ENCODE data around the gene PCNT. TPM values are rescaled to one million over a fixed set of nuclear protein-coding genes. Genes with fewer than 3 reads are reported as not detected.
A peak's percentile ranks its signal among the peaks of the same experiment; 100 is the strongest.

Gene PCNT
- total RNA-seq, 4 donors from 2014 or later = 200 to 431 (median 290) TPM

- Histone ChIP-seq H3K27me3 (no peaks in the 10 kb centered on the region), H3K4me3 (peak overlapping the region in 2 of 4 donors; percentile 70 to 91), H3K36me3 (no peaks in the 10 kb centered on the region), H3K4me1 (peaks cover 52 to 57% of the 10 kb centered on the region in 2 donors), H3K9me3 (no peaks in the 10 kb centered on the region), H3K27ac (peak overlapping the region; percentile 87 to 97 (median 94))
- intact Hi-C loops (cut with DNase I; ENCODE audit: low total_unique reads) = loop anchor here (5.0 kb wide), 1 partner anchor 169 kb away; the partner anchor contains the start of genes MCM3AP and YBEY
- in situ Hi-C loops (cut with MboI; ENCODE audit: low sequenced_read_pairs in 4 of 4) = no loop called here
- TF ChIP-seq, protein P1, sequence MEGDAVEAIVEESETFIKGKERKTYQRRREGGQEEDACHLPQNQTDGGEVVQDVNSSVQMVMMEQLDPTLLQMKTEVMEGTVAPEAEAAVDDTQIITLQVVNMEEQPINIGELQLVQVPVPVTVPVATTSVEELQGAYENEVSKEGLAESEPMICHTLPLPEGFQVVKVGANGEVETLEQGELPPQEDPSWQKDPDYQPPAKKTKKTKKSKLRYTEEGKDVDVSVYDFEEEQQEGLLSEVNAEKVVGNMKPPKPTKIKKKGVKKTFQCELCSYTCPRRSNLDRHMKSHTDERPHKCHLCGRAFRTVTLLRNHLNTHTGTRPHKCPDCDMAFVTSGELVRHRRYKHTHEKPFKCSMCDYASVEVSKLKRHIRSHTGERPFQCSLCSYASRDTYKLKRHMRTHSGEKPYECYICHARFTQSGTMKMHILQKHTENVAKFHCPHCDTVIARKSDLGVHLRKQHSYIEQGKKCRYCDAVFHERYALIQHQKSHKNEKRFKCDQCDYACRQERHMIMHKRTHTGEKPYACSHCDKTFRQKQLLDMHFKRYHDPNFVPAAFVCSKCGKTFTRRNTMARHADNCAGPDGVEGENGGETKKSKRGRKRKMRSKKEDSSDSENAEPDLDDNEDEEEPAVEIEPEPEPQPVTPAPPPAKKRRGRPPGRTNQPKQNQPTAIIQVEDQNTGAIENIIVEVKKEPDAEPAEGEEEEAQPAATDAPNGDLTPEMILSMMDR (IDR thresholded peaks at IDR 0.05 in 4 of 5, conservative IDR thresholded peaks at IDR 0.05 in 1 of 5) = no peak
- TF ChIP-seq POLR2A (IDR thresholded peaks at IDR 0.05) = no peak
- ATAC-seq (no peak), DNase-seq (no peak)
Measured at GRCh38 chr21:46456750-46457149, 132.8 kb downstream of the PCNT start.

- Histone ChIP-seq H3K36me3 (no peaks in the 10 kb centered on the region), H3K27ac (peak overlapping the region; percentile 87 to 97 (median 94)), H3K9me3 (no peaks in the 10 kb centered on the region), H3K27me3 (no peaks in the 10 kb centered on the region), H3K4me1 (peaks cover 49 to 63% of the 10 kb centered on the region in 2 donors), H3K4me3 (peak overlapping the region; percentile 70 to 91 (median 84))
- TF ChIP-seq POLR2A (IDR thresholded peaks at IDR 0.05) = no peak
- TF ChIP-seq, protein P1 (IDR thresholded peaks at IDR 0.05 in 4 of 5, conservative IDR thresholded peaks at IDR 0.05 in 1 of 5) = no peak
- DNase-seq = peak; percentile 20 to 50
- intact Hi-C loops (cut with DNase I; ENCODE audit: low total_unique reads) (loop anchor here (1.0 to 5.0 kb wide), 2 partner anchors 110 to 171 kb away; partner anchors contain the start of genes MCM3AP and YBEY), in situ Hi-C loops (cut with MboI; ENCODE audit: low sequenced_read_pairs in 4 of 4) (no loop called here)
- ATAC-seq = peak; percentile 12 to 21
Measured at GRCh38 chr21:46457801-46458314, 133.9 kb downstream of the PCNT start.

GRCh38 chr21:46458315-46459023 is 134.5 kb downstream of the PCNT start, which contains the start of gene DIP2A:
DIP2A (plus strand) TSS chr21:46458891; CDS start chr21:46459132, 241 bp downstream.
- DNase-seq (peak; percentile 94 to 96), ATAC-seq (peak; percentile 78 to 85)
- Histone ChIP-seq H3K4me1 (peaks cover 49 to 63% of the 10 kb centered on the region in 2 donors), H3K27ac (peak within 1 kb of the TSS; percentile 87 to 97 (median 96)), H3K4me3 (peak within 1 kb of the TSS; percentile 70 to 96 (median 92)), H3K27me3 (no peaks in the 10 kb centered on the region), H3K9me3 (no peaks in the 10 kb centered on the region), H3K36me3 (peaks cover 0 to 4% of the 10 kb centered on the region in 2 donors)
- in situ Hi-C loops (cut with MboI; ENCODE audit: low sequenced_read_pairs in 4 of 4) = no loop called here
- peak; percentile 94 to 98 for TF ChIP-seq POLR2A (IDR thresholded peaks at IDR 0.05)
- TF ChIP-seq, protein P1 (IDR thresholded peaks at IDR 0.05 in 4 of 5, conservative IDR thresholded peaks at IDR 0.05 in 1 of 5) = peak in 1 of 5 experiments; percentile 20
- intact Hi-C loops (cut with DNase I; ENCODE audit: low total_unique reads) = loop anchor here (1.0 to 5.0 kb wide), 2 partner anchors 110 to 171 kb away; partner anchors contain the start of genes MCM3AP and YBEY

- peaks cover 0 to 4% of the 10 kb centered on the region in 2 donors for H3K36me3 ChIP-seq
- intact Hi-C loops (cut with DNase I; ENCODE audit: low total_unique reads) = loop anchor here (5.0 kb wide), 1 partner anchor 172 kb away; the partner anchor contains the start of genes MCM3AP and YBEY
- in situ Hi-C loops (cut with MboI; ENCODE audit: low sequenced_read_pairs in 4 of 4) = no loop called here
- peaks cover 47 to 63% of the 10 kb centered on the region in 2 donors for H3K4me1 ChIP-seq
- peak overlapping the region; percentile 87 to 96 (median 94) for H3K27ac ChIP-seq
- TF ChIP-seq, protein P1 (IDR thresholded peaks at IDR 0.05 in 4 of 5, conservative IDR thresholded peaks at IDR 0.05 in 1 of 5) = peak in 2 of 5 experiments; percentile 5 to 6
- no peak for TF ChIP-seq POLR2A (IDR thresholded peaks at IDR 0.05)
- H3K9me3 ChIP-seq = no peaks in the 10 kb centered on the region
- peak overlapping the region; percentile 70 to 96 (median 92) for H3K4me3 ChIP-seq
- ATAC-seq (peak in 1 of 2 donors; percentile 32), DNase-seq (no peak)
- no peaks in the 10 kb centered on the region for H3K27me3 ChIP-seq
Measured at GRCh38 chr21:46459024-46459355, 135.0 kb downstream of the PCNT start.
